Embryonic facial prominence (tissue), 1 donor: ENCODE data around the gene DCST2.

Experiments used
- DNase-seq: peaks from one replicate; pipeline ENCODE4 v3.0.0-alpha.2; 2016; ENCODE audit errors: extremely low spot score

The DCST2 gene

DNA sequence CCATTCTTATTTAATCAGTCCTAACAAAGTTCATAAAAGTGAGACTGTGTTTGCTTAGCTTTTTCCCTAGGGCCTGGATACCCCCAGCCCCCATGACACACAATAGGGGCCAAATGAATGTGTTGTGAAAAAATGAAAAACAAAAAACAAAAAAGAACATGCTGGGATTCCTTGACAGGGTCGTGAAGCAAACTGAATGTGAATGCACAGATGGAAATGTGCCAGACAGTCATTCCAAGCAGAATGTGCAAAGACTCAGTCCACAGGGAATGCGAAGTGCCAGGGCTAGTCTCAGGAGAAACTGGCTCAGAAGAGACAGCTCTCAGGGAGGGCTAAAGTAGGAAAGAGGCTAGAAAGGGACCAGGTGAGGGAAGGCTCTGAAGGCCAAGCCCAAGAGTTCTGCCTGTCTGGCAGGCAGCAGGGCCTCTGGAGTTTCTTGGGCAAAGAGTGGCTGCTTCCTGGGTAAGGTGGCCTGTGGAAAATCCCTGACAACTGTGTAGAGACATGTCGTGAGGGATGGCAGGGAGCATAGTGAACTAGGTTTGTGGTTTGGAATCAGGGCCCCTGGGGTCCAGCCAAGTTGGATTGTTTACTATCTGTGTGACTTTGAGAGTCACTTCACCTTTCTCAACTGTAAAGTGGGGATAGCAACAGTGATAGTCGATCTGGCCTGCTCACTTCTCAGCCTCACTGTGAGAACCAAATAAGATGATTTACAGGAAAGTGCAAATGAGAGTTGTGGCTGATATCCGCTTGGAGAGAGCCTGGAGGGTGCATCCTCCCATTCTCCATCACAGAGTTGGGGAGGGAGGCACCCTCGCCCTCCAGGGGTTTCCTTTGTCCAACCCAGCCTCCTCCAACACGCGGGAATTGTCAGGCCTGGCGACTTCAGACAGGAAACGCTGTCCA lies 16.3 kb upstream of the DCST2 start:
- DNase-seq = no peak

DNA sequence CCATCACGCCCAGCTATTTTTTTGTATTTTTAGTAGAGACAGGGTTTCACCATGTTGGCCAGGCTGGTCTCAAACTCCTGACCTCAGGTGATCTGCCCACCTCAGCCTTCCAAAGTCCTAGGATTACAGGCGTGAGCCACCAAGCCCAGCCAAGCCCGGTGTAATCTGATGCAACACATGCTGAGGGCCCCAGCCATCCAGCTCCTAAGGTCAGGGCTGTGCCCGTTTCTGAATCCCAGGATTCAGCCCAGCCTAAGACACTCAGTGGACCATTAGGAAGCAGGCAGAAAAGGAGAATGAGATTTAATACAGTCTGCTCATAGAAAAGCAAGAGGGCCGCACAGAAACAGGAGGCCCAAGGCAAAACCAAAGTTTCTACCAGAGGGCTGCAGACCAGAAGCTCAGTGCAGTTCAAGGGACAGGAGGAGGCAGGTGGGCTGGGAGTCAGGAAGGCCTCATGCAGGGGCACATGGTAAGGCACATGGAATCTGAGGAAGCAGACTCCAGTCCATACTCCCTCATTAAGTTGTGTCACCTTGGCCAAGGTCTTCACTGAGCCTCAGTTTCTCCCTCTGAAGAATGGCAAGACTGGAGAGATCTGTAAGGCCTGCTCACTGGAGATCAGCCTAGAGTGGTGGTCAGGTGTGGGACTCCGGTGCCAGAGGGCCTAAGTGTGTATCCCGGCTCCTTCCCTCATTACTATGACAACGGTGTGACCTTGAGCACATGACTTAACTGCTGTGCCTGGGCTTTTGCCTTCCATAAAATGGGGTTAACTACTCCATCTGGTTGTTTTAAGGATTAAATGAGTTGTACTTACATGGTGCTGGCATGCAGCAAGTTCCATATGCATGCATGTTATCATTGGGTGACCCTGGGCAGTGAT lies 15.1 kb upstream of the DCST2 start:
- DNase-seq = no peak

DNA sequence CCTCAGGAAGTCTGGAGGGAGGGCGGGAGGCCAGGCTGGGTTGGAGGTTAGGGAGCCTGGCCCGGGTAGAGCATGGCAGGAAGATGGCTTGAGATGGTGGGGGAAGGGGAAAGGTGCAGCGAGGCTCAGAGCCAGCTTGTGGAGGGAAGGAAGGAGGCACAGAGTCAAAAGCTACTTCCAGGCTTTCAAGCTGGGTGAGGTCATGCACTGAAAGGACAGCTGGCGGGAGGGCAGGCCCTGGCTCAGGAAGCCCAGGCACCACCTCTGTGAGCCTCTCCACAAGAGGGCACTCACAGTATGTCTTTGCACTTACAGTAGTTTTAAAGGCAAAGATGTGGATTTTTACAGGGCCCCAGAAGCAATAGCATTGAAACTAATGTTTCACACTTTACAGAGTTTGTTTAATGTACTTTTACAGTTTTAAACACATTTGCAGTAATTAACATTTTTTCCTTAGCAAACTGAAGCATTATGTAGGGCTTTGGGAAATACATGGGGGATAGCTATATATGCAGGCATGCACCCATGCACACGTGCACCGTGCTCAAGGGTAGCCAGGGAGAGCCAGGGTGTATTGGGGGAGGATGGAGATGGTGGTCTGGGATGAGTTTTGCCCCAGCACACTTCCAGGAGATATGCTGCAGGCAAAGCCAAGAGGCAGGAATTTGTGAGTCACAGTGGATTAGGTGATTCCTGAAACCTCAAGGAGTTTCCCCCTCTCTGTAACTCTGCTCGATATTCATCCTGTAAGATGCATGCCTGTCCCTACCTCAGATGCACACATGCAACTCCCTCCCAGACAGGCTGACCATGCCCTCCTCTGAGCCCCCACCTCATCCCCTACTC lies 11.5 kb upstream of the DCST2 start:
- DNase-seq = no peak

DNA sequence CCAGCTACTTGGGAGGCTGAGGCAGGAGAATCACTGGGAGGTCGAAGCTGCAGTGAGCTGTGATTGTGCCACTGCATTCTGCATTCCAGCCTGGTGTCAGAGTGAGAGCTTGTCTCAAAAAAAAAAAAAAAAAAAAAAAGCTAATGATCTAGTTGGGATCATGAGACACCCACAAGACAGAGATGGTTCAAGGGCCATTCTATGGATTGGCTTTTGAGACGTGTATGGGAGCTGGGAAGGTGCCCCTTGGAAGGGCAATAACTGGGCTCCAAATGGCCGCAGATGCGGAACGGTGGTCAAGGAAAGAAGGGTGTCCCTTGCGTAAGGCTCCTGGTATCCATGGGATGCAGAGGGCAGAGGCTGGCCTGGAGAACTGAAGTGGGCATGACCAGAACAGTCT lies 10.8 kb upstream of the DCST2 start:
- no peak for DNase-seq

DNA sequence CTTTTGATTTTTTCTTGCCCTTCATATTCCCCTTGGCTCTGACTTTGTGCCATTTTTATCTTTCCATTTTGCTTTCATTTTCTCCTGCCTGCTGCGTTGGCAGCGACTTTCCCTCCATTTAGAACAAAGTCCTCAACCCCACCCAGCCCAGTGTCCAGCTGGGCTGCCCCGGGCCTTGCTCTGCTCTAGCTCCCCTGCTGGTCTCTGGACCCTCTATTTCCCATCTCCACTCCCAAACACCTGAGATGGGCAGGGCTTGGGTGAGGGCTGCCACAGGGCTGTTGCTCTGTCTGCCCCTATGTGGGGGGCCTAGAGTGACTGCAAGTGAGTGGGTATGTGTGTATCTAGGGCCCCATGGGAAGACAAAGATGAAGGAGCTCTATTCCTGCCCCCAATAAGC lies 10.2 kb upstream of the DCST2 start:
- DNase-seq = no peak

DNA sequence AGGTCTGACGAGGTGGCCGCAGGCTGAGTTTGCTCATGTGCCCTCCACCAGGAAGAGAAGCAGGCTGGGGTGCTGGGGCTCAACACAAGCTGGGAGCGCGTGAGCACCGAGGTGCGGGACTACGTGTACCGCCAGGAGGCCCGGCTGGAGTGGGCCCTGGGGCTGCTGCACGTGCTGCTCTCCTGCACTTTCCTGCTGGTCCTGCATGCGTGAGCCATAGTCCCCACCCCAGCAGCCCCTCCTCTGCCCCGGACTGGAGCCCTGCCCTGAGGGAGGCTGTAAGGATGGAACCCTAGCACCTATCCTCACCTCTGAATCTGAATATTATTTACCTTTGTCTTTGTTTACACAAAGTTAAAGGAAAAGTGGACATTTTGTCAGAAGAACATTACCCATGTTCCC lies 9.7 kb upstream of the DCST2 start:
- DNase-seq = no peak

DNA sequence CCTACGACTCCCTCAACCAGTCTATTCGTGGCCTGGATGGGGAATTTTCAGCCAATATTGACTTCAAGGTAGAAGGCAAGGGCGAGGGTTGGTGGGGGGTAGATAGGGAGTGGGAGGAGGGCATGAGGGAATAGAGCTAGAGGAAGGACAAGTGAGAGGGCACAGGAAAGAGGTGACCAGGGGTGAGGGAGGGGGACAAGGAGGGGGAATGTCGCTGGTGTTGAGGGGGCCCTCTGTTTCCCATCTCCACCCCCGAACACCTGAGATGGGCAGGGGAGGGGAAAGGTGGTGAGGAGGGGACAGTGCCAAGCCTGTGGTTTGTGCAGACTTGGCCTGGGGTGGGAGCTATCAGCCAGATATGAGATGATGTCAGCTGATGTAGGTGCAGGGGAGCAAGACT lies 9.2 kb upstream of the DCST2 start:
- no peak for DNase-seq

DNA sequence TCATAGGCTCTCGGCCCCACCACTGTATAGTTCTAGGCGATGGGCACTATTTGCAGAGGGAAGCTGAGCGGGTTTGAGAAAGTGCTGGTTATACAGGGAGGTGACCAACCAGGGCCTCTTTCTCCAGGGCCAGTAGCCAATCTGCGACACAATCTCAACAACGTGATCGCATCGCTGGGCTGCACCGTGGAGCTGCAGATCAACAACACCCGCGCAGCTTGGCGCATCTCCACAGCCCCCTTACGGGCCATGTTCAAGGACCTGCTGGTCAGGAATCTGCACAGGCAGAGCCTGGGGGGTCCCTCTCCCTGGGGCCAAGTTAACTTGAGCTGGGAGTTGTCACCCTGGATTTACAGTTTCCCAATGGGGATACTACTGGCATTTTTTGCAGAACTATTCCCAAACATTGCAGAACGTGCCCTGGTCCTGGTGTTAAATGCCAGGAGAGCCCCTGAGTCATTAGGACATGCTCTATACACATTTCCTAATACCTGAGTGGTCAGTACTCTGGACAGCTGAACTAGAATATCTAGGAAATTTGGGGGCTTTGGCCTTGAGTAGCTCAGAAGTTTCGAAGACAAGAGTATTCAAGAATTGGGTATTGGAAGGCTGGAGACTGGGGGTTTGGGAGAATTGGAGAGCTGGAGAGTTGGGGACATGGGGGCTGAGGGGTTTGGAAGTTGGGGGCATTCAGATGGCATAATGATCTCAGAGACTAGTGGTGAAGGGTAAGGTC lies 6.9 kb upstream of the DCST2 start:
- DNase-seq = no peak

DNA sequence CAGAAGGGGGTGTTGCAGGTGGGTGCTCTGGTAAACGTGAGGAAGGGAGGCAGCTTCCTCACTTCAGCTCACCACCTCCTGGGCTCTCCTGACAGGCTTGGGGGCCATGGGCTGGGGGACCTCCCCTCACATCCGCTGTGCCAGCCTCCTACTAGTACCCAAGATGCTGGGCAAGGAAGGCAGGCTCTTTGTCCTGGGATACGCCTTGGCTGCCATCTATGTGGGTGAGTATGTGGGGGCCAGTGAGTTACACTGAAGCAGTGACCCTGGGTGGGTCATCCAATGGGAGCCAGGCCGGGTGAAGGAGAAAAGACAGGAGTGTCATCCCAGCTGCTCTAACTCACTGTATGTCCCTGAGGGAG lies 5.7 kb upstream of the DCST2 start:
- no peak for DNase-seq

DNA sequence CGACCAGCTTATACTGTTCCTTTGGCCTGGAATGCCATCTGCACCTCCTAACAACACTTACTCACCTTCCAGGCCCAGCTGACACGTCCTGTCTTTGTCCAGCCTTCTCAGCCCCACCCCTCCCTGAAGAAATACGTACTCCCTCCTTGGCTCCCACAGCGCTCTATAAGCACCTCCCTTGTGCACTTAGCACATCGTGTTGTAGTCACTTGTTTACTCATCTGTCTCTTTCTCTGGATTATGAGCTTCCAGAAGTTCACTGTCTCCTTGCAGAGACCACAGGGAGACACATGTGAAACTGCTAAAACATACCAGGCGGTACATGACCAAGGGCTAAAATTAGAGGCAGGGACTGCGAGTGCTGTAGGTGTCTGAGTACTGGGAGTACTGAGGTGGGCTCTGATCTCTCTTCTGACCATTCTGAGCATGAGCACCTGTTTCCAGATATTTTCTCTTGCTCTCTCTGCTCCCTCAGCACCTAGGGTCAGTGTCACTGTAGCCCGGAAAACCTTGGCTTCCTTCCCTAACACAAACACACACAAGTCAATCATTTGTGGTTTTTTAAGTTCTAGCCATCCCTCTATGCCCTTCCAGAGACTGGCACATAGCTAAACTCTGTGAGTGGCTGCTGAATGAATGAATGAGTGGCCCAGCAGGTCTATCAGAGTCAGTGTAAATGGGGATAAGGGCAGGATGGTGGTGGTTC lies 5.2 kb upstream of the DCST2 start:
- DNase-seq = no peak

DNA sequence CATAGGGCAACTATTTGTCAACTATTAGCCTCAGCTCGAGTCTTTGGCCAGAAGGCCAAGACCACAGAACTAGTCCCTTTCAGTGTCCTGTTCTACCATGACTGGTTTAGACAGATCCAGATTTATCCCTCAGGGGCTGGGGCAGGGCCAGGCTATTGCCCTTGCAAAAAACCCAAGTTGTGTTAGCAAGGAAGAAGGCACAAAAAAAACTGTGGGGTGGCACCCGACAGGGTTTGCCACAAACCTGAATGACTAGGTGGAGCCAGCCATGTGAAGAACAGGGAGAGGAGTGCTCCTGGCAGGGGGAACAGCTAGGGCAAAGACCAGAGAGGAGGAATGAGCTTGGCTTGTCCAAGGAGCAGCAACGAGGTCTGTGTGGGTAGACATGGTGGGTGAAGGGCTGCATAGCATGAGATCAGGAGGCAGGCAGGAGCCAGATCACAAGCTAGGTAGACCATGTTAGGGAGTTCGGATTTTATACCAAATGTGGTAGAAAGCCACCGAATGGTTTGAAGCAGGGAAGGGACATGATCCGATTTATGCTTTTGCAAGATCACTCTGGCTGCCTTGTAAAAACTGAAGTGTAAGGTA lies 4.4 kb upstream of the DCST2 start:
- DNase-seq = no peak

DNA sequence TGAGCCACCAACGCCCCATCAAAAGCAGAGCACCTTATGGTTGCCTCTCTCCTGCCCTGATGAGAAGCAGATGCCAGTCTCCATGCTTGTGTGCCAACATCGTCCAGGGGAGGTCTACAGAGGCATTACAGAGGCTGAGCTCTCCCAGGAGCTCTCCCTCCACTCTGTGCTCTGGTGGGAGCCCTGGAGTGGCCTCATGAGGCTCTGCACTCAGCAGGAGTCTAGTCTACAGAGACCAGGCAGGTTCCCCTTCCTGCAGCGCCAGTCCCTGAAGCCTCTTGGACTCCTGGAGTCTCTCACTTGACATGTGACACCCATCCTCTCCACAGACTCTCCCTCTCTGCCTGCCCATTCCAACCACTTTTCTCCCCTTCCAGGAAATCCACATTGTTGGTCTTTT lies 3.5 kb upstream of the DCST2 start:
- DNase-seq = no peak

DNA sequence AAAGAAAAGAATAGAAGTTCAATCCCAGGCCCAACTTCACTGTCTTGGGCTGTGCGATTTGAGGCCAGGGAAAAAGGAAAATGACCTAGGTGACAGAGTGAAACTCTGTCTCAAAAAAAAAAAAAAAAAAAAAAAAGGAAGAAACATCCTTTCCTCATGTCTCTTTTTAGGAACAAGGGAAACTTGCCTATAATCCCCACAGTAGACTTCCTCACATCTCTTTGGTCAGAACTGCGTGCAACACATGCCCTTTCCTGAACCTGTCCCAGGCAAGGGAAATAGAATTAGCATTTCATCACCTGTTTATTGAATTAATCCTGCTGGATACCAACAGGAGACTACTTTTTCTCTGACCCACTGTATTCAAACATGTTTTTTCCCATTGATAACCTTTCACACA lies 2.4 kb upstream of the DCST2 start:
- no peak for DNase-seq

DNA sequence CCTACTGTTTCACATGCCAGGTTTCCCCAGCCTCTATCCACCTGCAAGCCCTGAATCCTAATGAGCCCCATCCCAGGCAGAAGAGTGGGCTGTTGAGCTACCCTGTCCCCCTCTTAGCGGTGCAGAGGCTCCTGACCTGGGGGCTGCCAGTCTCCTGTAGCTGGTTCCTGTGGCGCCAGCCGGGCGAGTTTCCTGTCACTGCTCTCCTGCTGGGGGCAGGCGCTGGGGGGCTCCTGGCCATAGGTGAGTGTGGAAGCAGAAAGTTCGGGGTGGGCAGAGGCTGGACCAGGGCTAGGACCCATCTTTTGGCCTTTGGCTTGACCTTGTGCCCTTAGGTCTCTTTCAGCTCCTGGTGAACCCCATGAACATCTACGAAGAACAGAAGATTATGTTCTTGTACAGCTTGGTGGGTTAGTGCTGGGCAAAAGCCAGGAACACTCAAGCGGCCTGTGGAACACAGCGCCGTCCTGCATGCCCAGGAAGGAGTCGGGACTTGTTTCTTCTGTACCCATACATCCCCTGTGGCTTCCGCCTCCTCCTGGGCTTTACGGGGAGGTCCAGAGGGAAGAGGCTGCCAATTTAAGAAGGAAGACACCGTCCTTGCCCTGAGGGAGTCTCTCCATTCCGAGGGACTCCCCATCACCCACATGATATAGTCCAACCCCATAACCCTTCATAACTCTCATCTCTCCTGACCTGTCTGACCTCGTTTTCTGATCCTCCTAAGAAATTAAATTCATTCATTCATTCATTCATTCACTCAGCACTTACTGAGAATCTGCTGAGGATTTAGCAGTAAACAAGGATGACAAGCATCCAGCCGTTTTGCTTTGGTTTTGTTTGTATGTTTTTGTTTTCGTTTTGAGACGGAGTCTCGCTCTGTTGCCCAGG lies 982 bp upstream of the DCST2 start:
- DNase-seq = no peak

DNA sequence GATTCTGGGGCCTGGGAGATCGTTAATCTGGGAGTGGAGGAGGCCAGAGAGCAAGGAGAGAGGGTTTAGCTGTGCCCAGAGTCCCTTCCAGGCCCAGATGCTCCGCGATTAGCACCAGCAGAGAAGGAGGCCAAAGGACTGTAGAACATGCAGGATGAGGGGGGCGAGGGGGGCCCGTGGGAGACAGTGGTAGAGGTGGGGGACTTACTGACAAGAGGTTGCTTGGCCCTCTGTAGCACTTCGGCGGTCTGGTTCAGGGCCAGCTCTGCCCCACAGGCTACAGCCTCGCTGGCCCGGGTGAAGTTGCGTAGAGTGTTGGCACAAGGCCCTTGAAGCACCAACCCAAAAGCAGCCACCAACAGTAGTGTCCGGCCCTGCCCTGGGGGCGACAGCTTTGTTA lies 695 bp downstream of the DCST2 start:
- DNase-seq = no peak

DNA sequence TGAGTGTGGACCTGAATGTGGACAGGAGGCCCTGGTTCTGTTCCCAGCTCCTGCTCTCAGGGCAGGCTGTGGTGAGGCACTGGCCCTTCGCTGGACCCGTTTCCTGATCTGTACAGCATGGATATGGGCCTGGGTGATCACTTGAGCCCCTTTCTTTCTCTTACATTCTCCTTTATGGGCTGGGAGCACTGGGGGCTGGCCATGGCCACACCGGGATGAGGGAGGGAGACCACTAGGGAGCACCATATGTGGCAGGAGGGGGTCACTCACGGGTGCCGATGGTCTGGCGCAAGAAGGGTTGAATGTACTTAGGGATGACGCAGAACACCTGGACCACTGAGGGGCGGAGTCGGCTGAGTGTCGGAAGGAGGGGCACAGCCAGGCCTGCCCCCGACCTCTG lies 2.7 kb downstream of the DCST2 start:
- no peak for DNase-seq

DNA sequence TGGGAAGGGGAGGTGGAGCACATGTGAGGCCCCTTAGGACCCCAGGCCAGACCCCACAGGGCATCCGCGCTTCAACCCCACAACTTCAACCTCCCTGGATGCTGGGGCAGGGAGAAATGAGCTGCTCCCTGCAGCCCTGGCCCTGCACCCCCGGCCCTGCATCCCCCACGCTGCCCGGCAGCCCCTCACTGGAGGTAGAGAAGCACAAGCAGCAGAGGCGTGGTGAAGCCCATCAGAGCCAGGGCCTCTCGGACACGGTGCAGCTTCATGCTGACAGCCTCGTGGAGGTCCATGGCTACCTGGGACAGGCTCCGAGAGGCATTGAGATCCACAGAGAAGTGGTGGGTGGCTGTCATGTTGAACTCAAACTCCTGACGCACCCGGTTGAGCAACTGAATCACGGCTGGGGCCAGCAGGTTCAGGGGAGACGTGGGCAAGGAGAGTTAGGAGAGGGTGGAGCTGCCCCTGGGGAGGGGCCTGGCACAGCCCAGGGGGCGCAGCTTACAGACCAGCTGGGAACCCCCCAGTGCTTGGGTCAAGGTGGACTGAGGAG lies 3.3 kb downstream of the DCST2 start:
- no peak for DNase-seq

DNA sequence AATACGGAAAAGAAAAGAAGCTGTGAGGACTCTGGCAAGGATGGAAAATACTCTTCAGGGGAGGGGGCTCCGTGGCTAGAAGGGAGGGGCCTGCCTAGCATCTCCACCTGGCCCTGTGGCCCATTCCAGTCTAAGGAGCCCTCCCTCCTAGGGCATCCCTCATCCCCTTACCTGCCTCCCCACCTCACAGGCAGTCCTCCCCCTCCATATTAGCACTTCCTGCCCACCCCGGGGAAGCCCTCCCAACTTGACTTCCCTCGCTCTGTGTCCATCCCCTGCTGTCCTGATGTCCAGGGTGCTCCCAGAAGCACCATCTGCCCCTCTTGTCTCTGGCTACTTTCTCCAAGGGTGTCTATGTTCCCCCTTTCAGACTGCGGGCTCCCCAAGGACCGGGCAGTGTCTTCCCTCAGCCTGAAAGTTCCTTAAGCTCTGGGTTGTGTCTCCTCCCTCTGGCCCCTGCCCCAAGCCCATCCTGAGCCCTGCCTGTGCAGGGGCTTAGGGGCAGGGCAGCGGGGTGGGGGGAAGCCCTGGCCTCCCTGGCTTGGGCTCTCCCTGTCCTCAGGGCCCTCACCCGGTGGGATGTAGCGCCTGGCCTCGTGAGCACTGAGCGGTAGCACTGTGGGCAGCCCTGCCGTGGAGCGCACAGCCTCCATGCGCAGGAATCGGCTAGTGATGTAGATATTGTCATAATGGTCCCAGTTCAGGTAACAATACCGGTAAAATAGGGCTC lies 3.9 kb downstream of the DCST2 start:
- no peak for DNase-seq
